Measurements from ENCODE around the gene ARMC6. TPM values are rescaled to one million over a fixed set of nuclear protein-coding genes. Genes with fewer than 3 reads are reported as not detected.

ARMC6 gene
- total and polyA plus RNA-seq, 4 donors, result 8.8 to 13.2 (median 12.4) TPM

DNA sequence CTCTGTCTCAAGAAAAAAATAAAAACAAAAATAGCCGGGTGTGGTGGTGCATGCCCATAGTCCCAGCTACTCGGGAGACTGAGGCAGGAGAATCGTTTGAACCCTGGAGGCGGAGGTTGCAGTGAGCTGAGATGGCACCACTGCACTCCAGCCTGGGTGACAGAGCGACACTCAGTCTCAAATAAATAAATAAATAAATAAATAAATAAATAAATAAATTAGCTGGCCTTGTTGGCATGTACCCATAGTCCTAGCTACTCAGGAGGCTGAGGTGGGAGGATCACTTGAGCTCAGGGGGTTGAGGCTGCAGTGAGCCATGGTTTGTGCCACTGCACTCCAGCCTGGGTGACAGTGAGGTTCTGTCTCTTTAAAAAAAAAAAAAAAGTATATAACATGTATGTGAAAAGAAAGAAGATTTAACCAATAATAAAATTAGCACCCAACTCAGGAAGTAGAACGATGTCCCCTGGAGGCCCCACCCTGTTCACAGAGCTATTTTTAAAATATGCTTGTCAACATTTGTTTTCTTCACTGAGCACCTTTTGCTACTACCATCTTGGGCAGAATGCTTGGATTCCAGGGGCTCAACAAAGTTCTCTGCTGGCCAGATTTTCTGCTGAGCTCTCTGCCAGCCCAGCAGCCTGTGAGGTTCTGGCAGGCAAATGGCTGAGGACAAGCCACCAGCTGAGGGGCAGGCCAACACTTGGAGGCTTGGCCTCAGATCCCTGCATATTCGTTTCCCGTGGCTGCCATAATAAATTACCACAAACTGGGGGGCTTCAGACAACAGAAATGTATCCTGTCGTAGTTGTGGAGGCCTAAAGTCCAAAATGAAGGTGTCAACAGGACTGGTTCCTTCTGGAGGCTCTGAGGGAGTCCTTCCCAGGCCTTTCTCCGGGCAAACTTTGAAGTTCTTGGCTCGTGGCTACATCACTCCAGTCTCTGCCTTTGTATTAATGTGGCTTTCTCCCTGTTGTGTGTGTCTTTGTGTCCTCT lies 35.6 kb downstream of the ARMC6 start:
- H3K27ac ChIP-seq (ENCODE audit: low read depth in 1 of 2, low read length in 2 of 2), result peak overlapping the region in 1 of 2 donors; percentile 18
- no peaks in the 10 kb centered on the region for H3K4me1 ChIP-seq (ENCODE audit: control insufficient read depth in 1 of 2, insufficient read depth in 2 of 2, low read length in 2 of 2)
- H3K27me3 ChIP-seq (ENCODE audit: control insufficient read depth in 1 of 2, insufficient read depth in 2 of 2, low read length in 1 of 2), result no peaks in the 10 kb centered on the region
- DNase-seq (no peak), ATAC-seq (ENCODE audit: low FRiP score) (no peak)
- H3K9me3 ChIP-seq (ENCODE audit: control insufficient read depth, low read length), result no peaks in the 10 kb centered on the region
- H3K4me3 ChIP-seq (ENCODE audit: low read length in 2 of 2), result no peak overlapping the region
- no peaks in the 10 kb centered on the region for H3K36me3 ChIP-seq (ENCODE audit: control insufficient read depth in 1 of 2, insufficient read depth in 2 of 2, low read length in 1 of 2)
- 51 to 56% methylated on average over 11 of the region's 11 CpGs for WGBS, 2 donors
- intact Hi-C loops (cut with DNase I), result no loop called here

DNA sequence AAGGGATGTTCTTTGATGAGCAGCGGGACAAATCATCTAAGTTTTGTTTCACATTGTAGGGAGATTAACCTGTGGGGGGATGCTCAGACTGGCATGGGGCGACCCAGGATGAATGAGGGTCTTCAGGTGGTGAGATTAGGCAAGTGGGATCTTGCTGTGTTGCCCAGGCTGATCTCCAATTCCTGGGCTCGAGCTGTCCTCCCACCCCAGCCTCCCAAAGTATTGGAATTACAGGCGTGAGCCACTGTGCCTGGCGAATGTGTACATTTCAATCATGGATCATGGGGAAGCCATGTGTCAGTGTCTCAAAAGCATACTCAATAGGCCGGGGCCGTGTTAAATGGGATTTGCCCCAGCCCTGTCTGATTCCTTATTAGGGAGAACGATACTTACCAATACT lies 38.5 kb downstream of the ARMC6 start:
- DNase-seq, result no peak
- H3K9me3 ChIP-seq (ENCODE audit: control insufficient read depth, low read length), result no peaks in the 10 kb centered on the region
- no peaks in the 10 kb centered on the region for H3K27me3 ChIP-seq (ENCODE audit: control insufficient read depth in 1 of 2, insufficient read depth in 2 of 2, low read length in 1 of 2)
- no peak for ATAC-seq (ENCODE audit: low FRiP score)
- no peaks in the 10 kb centered on the region for H3K36me3 ChIP-seq (ENCODE audit: control insufficient read depth in 1 of 2, insufficient read depth in 2 of 2, low read length in 1 of 2)
- intact Hi-C loops (cut with DNase I), result no loop called here
- H3K4me3 ChIP-seq (ENCODE audit: low read length in 2 of 2), result no peak overlapping the region
- WGBS, 2 donors, result 95 to 96% methylated on average over 8 of the region's 8 CpGs
- H3K4me1 ChIP-seq (ENCODE audit: control insufficient read depth in 1 of 2, insufficient read depth in 2 of 2, low read length in 2 of 2), result no peaks in the 10 kb centered on the region
- no peak overlapping the region for H3K27ac ChIP-seq (ENCODE audit: low read depth in 1 of 2, low read length in 2 of 2)

- 82% methylated on average over 13 of the region's 13 CpGs for WGBS, 2 donors
- Histone ChIP-seq H3K27ac (ENCODE audit: low read depth in 1 of 2, low read length in 2 of 2) (no peak overlapping the region), H3K4me1 (ENCODE audit: control insufficient read depth in 1 of 2, insufficient read depth in 2 of 2, low read length in 2 of 2) (no peaks in the 10 kb centered on the region), H3K36me3 (ENCODE audit: control insufficient read depth in 1 of 2, insufficient read depth in 2 of 2, low read length in 1 of 2) (no peaks in the 10 kb centered on the region), H3K9me3 (ENCODE audit: control insufficient read depth, low read length) (no peaks in the 10 kb centered on the region), H3K27me3 (ENCODE audit: control insufficient read depth in 1 of 2, insufficient read depth in 2 of 2, low read length in 1 of 2) (no peaks in the 10 kb centered on the region), H3K4me3 (ENCODE audit: low read length in 2 of 2) (no peak overlapping the region)
- ATAC-seq (ENCODE audit: low FRiP score), result no peak
- intact Hi-C loops (cut with DNase I), result no loop called here
- DNase-seq, result no peak
These were observed 40.9 kb downstream of the ARMC6 start for GRCh38 chr19:19074196-19074882.

GRCh38 chr19:19075126-19075525 lies 41.7 kb downstream of the ARMC6 start:
- ATAC-seq (ENCODE audit: low FRiP score) (no peak), DNase-seq (no peak)
- H3K27me3 ChIP-seq (ENCODE audit: control insufficient read depth in 1 of 2, insufficient read depth in 2 of 2, low read length in 1 of 2), result no peaks in the 10 kb centered on the region
- H3K27ac ChIP-seq (ENCODE audit: low read depth in 1 of 2, low read length in 2 of 2), result no peak overlapping the region
- no peak overlapping the region for H3K4me3 ChIP-seq (ENCODE audit: low read length in 2 of 2)
- H3K4me1 ChIP-seq (ENCODE audit: control insufficient read depth in 1 of 2, insufficient read depth in 2 of 2, low read length in 2 of 2), result no peaks in the 10 kb centered on the region
- intact Hi-C loops (cut with DNase I), result no loop called here
- H3K36me3 ChIP-seq (ENCODE audit: control insufficient read depth in 1 of 2, insufficient read depth in 2 of 2, low read length in 1 of 2), result no peaks in the 10 kb centered on the region
- no peaks in the 10 kb centered on the region for H3K9me3 ChIP-seq (ENCODE audit: control insufficient read depth, low read length)
- WGBS, 2 donors, result 92% methylated on average over 8 of the region's 8 CpGs

DNA sequence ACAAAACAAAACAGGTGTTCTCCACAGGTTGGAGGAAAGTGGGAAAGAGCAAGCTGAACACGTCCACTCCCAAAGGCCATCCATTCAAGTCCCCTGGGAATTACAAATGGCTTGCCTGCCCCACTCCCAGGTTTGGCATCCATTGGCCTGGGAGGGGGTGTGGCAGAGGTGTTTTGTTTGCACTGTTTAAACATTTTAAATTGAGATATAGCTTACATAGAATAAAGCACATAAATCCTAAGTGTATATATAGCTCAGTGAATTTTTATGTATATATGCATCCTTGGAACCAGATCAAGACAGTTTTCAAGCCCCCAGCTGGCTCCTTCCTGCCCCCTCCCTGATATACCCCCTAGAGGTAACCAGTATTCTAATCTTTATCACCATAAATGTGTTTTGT lies 43.1 kb downstream of the ARMC6 start:
- Histone ChIP-seq H3K4me3 (ENCODE audit: low read length in 2 of 2) (no peak overlapping the region), H3K36me3 (ENCODE audit: control insufficient read depth in 1 of 2, insufficient read depth in 2 of 2, low read length in 1 of 2) (no peaks in the 10 kb centered on the region), H3K4me1 (ENCODE audit: control insufficient read depth in 1 of 2, insufficient read depth in 2 of 2, low read length in 2 of 2) (no peaks in the 10 kb centered on the region), H3K27ac (ENCODE audit: low read depth in 1 of 2, low read length in 2 of 2) (no peak overlapping the region), H3K27me3 (ENCODE audit: control insufficient read depth in 1 of 2, insufficient read depth in 2 of 2, low read length in 1 of 2) (no peaks in the 10 kb centered on the region), H3K9me3 (ENCODE audit: control insufficient read depth, low read length) (no peaks in the 10 kb centered on the region)
- no peak for ATAC-seq (ENCODE audit: low FRiP score)
- DNase-seq, result no peak
- intact Hi-C loops (cut with DNase I), result no loop called here
- 72 to 73% methylated on average over 1 of the region's 1 CpG for WGBS, 2 donors

DNA sequence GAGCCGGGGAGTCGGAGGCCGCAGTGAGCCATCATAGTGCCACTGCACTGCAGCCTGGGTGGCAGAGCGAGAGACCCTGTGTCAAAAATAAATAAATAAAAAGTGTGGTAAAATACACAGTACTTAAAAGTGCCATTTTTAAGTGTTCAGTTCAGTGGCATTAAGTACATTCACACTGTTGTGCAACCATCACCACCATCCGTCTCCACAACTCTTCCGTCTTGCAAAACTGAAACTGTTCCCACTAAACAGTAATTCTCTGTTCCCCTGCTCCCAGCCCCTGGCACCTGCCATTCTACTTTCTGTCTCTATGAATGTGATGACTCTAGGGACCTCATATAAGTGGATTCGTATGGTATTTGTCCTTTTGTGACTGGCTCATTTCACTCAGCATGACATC lies 43.7 kb downstream of the ARMC6 start:
- no peaks in the 10 kb centered on the region for H3K36me3 ChIP-seq (ENCODE audit: control insufficient read depth in 1 of 2, insufficient read depth in 2 of 2, low read length in 1 of 2)
- no peak for DNase-seq
- no peaks in the 10 kb centered on the region for H3K9me3 ChIP-seq (ENCODE audit: control insufficient read depth, low read length)
- intact Hi-C loops (cut with DNase I), result no loop called here
- no peak overlapping the region for H3K4me3 ChIP-seq (ENCODE audit: low read length in 2 of 2)
- H3K27me3 ChIP-seq (ENCODE audit: control insufficient read depth in 1 of 2, insufficient read depth in 2 of 2, low read length in 1 of 2), result no peaks in the 10 kb centered on the region
- no peak overlapping the region for H3K27ac ChIP-seq (ENCODE audit: low read depth in 1 of 2, low read length in 2 of 2)
- no peak for ATAC-seq (ENCODE audit: low FRiP score)
- no peaks in the 10 kb centered on the region for H3K4me1 ChIP-seq (ENCODE audit: control insufficient read depth in 1 of 2, insufficient read depth in 2 of 2, low read length in 2 of 2)
- 97 to 98% methylated on average over 7 of the region's 7 CpGs for WGBS, 2 donors

DNA sequence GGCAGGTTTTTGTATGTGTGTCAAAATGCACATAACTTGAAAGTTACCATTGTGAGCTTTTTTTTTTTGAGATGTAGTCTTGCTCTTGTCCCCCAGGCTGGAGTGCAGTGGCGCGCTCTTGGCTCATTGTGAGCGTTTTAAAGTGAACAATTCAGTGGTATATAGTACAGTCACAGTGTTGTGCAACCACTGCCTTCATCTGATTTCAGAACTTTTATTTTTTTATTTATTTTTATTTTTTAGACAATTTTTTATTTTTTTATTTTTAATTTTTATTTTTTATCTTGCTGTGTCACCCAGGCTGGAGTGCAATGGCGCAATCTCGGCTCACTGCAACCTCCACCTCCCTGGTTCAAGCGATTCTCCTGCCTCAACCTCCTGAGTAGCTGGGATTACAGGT lies 45.4 kb downstream of the ARMC6 start:
- Histone ChIP-seq H3K27ac (ENCODE audit: low read depth in 1 of 2, low read length in 2 of 2) (no peak overlapping the region), H3K4me1 (ENCODE audit: control insufficient read depth in 1 of 2, insufficient read depth in 2 of 2, low read length in 2 of 2) (no peaks in the 10 kb centered on the region), H3K36me3 (ENCODE audit: control insufficient read depth in 1 of 2, insufficient read depth in 2 of 2, low read length in 1 of 2) (no peaks in the 10 kb centered on the region), H3K27me3 (ENCODE audit: control insufficient read depth in 1 of 2, insufficient read depth in 2 of 2, low read length in 1 of 2) (no peaks in the 10 kb centered on the region), H3K4me3 (ENCODE audit: low read length in 2 of 2) (no peak overlapping the region), H3K9me3 (ENCODE audit: control insufficient read depth, low read length) (no peaks in the 10 kb centered on the region)
- no peak for DNase-seq
- no peak for ATAC-seq (ENCODE audit: low FRiP score)
- 97% methylated on average over 6 of the region's 6 CpGs for WGBS, 2 donors
- intact Hi-C loops (cut with DNase I), result no loop called here

- no peaks in the 10 kb centered on the region for H3K36me3 ChIP-seq (ENCODE audit: control insufficient read depth in 1 of 2, insufficient read depth in 2 of 2, low read length in 1 of 2)
- DNase-seq (no peak), ATAC-seq (ENCODE audit: low FRiP score) (no peak)
- no peaks in the 10 kb centered on the region for H3K9me3 ChIP-seq (ENCODE audit: control insufficient read depth, low read length)
- no peaks in the 10 kb centered on the region for H3K4me1 ChIP-seq (ENCODE audit: control insufficient read depth in 1 of 2, insufficient read depth in 2 of 2, low read length in 2 of 2)
- WGBS, 2 donors, result 98 to 100% methylated on average over 1 of the region's 1 CpG
- H3K27me3 ChIP-seq (ENCODE audit: control insufficient read depth in 1 of 2, insufficient read depth in 2 of 2, low read length in 1 of 2), result no peaks in the 10 kb centered on the region
- H3K4me3 ChIP-seq (ENCODE audit: low read length in 2 of 2), result no peak overlapping the region
- intact Hi-C loops (cut with DNase I), result no loop called here
- H3K27ac ChIP-seq (ENCODE audit: low read depth in 1 of 2, low read length in 2 of 2), result no peak overlapping the region
These were observed 46.2 kb downstream of the ARMC6 start for GRCh38 chr19:19079571-19079970.

All from aorta (tissue), 5 donors.